Trophoblast cell (in vitro differentiated cells and primary cell): ENCODE measurements around the gene ZFP69B.

Experiments used
- DNase-seq, 2 donors: peaks; one replicate each; pipeline ENCODE4 v3.0.0-alpha.2; 2016
- H2AFZ ChIP-seq: 2 replicates; pipeline ENCODE4 v1.6.1; 2013; ENCODE audit warnings: low read length, moderate library complexity, mild to moderate bottlenecking; ENCODE audit not compliant: insufficient read depth, poor library complexity
- H2AK5ac ChIP-seq: 2 replicates; pipeline ENCODE4 v1.6.1; 2013; ENCODE audit warnings: mild to moderate bottlenecking, low read length
- H2BK120ac ChIP-seq: 2 replicates; pipeline ENCODE4 v1.6.1; 2013; ENCODE audit warnings: low read length, mild to moderate bottlenecking, moderate library complexity; ENCODE audit not compliant: insufficient read depth, poor library complexity
- H2BK12ac ChIP-seq: 2 replicates; pipeline ENCODE4 v1.6.1; 2013; ENCODE audit warnings: mild to moderate bottlenecking, low read length, moderate library complexity
- H2BK5ac ChIP-seq: 2 replicates; pipeline ENCODE4 v1.6.1; 2013; ENCODE audit warnings: low read length, low read depth, moderate library complexity, mild to moderate bottlenecking; ENCODE audit not compliant: poor library complexity
- H3K14ac ChIP-seq: 2 replicates; pipeline ENCODE4 v1.6.1; 2013; ENCODE audit warnings: mild to moderate bottlenecking, low read length
- H3K18ac ChIP-seq: 2 replicates; pipeline ENCODE4 v1.6.1; 2013; ENCODE audit warnings: mild to moderate bottlenecking, low read length
- H3K23ac ChIP-seq: 2 replicates; pipeline ENCODE4 v1.6.1; 2013; ENCODE audit warnings: low read length
- H3K27ac ChIP-seq: 2 replicates; pipeline ENCODE4 v1.5.1; 2013; ENCODE audit warnings: low read depth, mild to moderate bottlenecking, inconsistent platforms, low read length, moderate library complexity
- H3K27me3 ChIP-seq: 2 replicates; pipeline ENCODE4 v1.6.1; 2013; ENCODE audit warnings: inconsistent platforms, mild to moderate bottlenecking, low read length, moderate library complexity; ENCODE audit not compliant: insufficient read depth
- H3K36me3 ChIP-seq, 2 experiments: 1 replicate in 1 of 2; 2 replicates in 1 of 2; pipeline ENCODE4 v1.6.1; 2013; ENCODE audit warnings: low read length in 2 of 2, mild to moderate bottlenecking in 2 of 2, moderate library complexity in 1 of 2; ENCODE audit not compliant: insufficient read depth in 2 of 2, control insufficient read depth in 1 of 2
- H3K4ac ChIP-seq: 2 replicates; pipeline ENCODE4 v1.6.1; 2013; ENCODE audit warnings: low read depth, mild to moderate bottlenecking, low read length, moderate library complexity
- H3K4me1 ChIP-seq, 2 experiments: 1 replicate in 1 of 2; 2 replicates in 1 of 2; pipeline ENCODE4 v1.6.1; 2013; ENCODE audit warnings: low read length in 2 of 2, mild to moderate bottlenecking in 2 of 2, moderate library complexity in 1 of 2; ENCODE audit not compliant: insufficient read depth in 2 of 2, control insufficient read depth in 1 of 2
- H3K4me2 ChIP-seq: 2 replicates; pipeline ENCODE4 v1.6.1; 2013; ENCODE audit warnings: inconsistent platforms, mild to moderate bottlenecking, low read length, moderate library complexity
- H3K4me3 ChIP-seq: 2 replicates; pipeline ENCODE4 v1.5.1; 2013; ENCODE audit warnings: mild to moderate bottlenecking, low read depth, low read length, inconsistent platforms
- H3K79me1 ChIP-seq: one replicate; pipeline ENCODE4 v1.6.1; 2013; ENCODE audit warnings: low read length
- H3K79me2 ChIP-seq: 2 replicates; pipeline ENCODE4 v1.6.1; 2013; ENCODE audit warnings: low read length, mild to moderate bottlenecking; ENCODE audit not compliant: control insufficient read depth, insufficient read depth, poor library complexity
- H3K9ac ChIP-seq: 2 replicates; pipeline ENCODE4 v1.6.1; 2013; ENCODE audit warnings: mild to moderate bottlenecking, low read length
- H3K9me3 ChIP-seq: 2 replicates; pipeline ENCODE4 v1.6.1; 2013; ENCODE audit warnings: low read depth, mild to moderate bottlenecking, control low read depth, inconsistent platforms, low read length; ENCODE audit not compliant: insufficient read depth
- H4K12ac ChIP-seq: 2 replicates; pipeline ENCODE4 v1.6.1; 2013; ENCODE audit warnings: low read depth, mild to moderate bottlenecking, low read length, moderate library complexity
- H4K8ac ChIP-seq: 2 replicates; pipeline ENCODE4 v1.6.1; 2013; ENCODE audit warnings: low read depth, mild to moderate bottlenecking, low read length, moderate library complexity
- H4K91ac ChIP-seq: one replicate; pipeline ENCODE4 v1.6.1; 2013; ENCODE audit warnings: low read depth, mild to moderate bottlenecking, low read length, moderate library complexity
- WGBS: extraction: QIAGEN DNeasy Blood & Tissue Kit; methylation state at CpG from one replicate; pipeline ENCODE4 v1.1.7; 2013; ENCODE audit warnings: missing lambda C conversion rate; ENCODE audit not compliant: insufficient read length, insufficient coverage; ENCODE audit errors: extremely low coverage; 5-methylcytosine and 5-hydroxymethylcytosine counted together

ZFP69B gene

GRCh38 chr1:40431385-40431784 is 18.9 kb upstream of the ZFP69B start:
- Histone ChIP-seq H2AFZ (no peak overlapping the region), H3K27me3 (no peaks in the 10 kb centered on the region), H3K4ac (no peak overlapping the region), H3K4me1 (no peaks in the 10 kb centered on the region), H2BK5ac (no peak overlapping the region), H4K91ac (no peak overlapping the region), H2BK12ac (no peak overlapping the region), H3K14ac (no peak overlapping the region), H3K4me2 (no peak overlapping the region), H2BK120ac (no peak overlapping the region), H4K12ac (no peak overlapping the region), H3K27ac (no peak overlapping the region), H3K9me3 (no peaks in the 10 kb centered on the region), H2AK5ac (no peak overlapping the region), H3K18ac (no peak overlapping the region), H4K8ac (no peak overlapping the region), H3K23ac (no peak overlapping the region), H3K79me2 (no peaks in the 10 kb centered on the region), H3K79me1 (no peaks in the 10 kb centered on the region), H3K36me3 (no peaks in the 10 kb centered on the region), H3K4me3 (no peak overlapping the region), H3K9ac (no peak overlapping the region)
- DNase-seq = no peak

GRCh38 chr1:40432644-40433390 is 17.5 kb upstream of the ZFP69B start:
- Histone ChIP-seq H3K36me3 (no peaks in the 10 kb centered on the region), H4K8ac (no peak overlapping the region), H3K23ac (no peak overlapping the region), H3K18ac (no peak overlapping the region), H3K4me2 (no peak overlapping the region), H3K14ac (no peak overlapping the region), H3K9me3 (no peaks in the 10 kb centered on the region), H3K4ac (no peak overlapping the region), H2AFZ (no peak overlapping the region), H4K91ac (no peak overlapping the region), H3K27me3 (no peaks in the 10 kb centered on the region), H3K4me3 (no peak overlapping the region), H2BK120ac (no peak overlapping the region), H3K27ac (no peak overlapping the region), H3K79me2 (no peaks in the 10 kb centered on the region), H4K12ac (no peak overlapping the region), H2AK5ac (no peak overlapping the region), H3K79me1 (no peaks in the 10 kb centered on the region), H2BK12ac (no peak overlapping the region), H3K4me1 (no peaks in the 10 kb centered on the region), H2BK5ac (no peak overlapping the region), H3K9ac (no peak overlapping the region)
- no CpG with 5 or more reads among the region's 3 CpGs for WGBS
- DNase-seq = no peak

GRCh38 chr1:40435471-40435870 is 14.8 kb upstream of the ZFP69B start:
- no peak overlapping the region for H3K23ac ChIP-seq
- WGBS = no CpG with 5 or more reads among the region's 5 CpGs
- no peak overlapping the region for H2BK120ac ChIP-seq
- H3K9me3 ChIP-seq = no peaks in the 10 kb centered on the region
- H3K4me3 ChIP-seq = no peak overlapping the region
- no peak overlapping the region for H3K4me2 ChIP-seq
- no peaks in the 10 kb centered on the region for H3K79me2 ChIP-seq
- no peak overlapping the region for H3K4ac ChIP-seq
- no peak for DNase-seq
- H2BK12ac ChIP-seq = no peak overlapping the region
- H3K9ac ChIP-seq = no peak overlapping the region
- no peak overlapping the region for H2AFZ ChIP-seq
- H4K8ac ChIP-seq = no peak overlapping the region
- H3K79me1 ChIP-seq = no peaks in the 10 kb centered on the region
- H2BK5ac ChIP-seq = no peak overlapping the region
- H2AK5ac ChIP-seq = no peak overlapping the region
- H3K18ac ChIP-seq = no peak overlapping the region
- no peak overlapping the region for H3K27ac ChIP-seq
- H3K4me1 ChIP-seq = no peaks in the 10 kb centered on the region
- H4K91ac ChIP-seq = no peak overlapping the region
- H4K12ac ChIP-seq = no peak overlapping the region
- no peaks in the 10 kb centered on the region for H3K27me3 ChIP-seq
- H3K14ac ChIP-seq = no peak overlapping the region
- H3K36me3 ChIP-seq = no peaks in the 10 kb centered on the region

- Histone ChIP-seq H2BK5ac (no peak overlapping the region), H3K4me2 (no peak overlapping the region), H2AK5ac (no peak overlapping the region), H3K4me1 (no peaks in the 10 kb centered on the region), H3K9me3 (no peaks in the 10 kb centered on the region), H3K4ac (no peak overlapping the region), H3K4me3 (no peak overlapping the region), H3K27me3 (no peaks in the 10 kb centered on the region), H2AFZ (no peak overlapping the region), H2BK12ac (no peak overlapping the region), H4K91ac (no peak overlapping the region), H4K12ac (no peak overlapping the region), H4K8ac (no peak overlapping the region), H3K79me1 (no peaks in the 10 kb centered on the region), H2BK120ac (no peak overlapping the region), H3K9ac (no peak overlapping the region), H3K23ac (no peak overlapping the region), H3K36me3 (no peaks in the 10 kb centered on the region), H3K14ac (no peak overlapping the region), H3K79me2 (no peaks in the 10 kb centered on the region), H3K27ac (no peak overlapping the region), H3K18ac (no peak overlapping the region)
- DNase-seq = no peak
- no CpG with 5 or more reads among the region's 4 CpGs for WGBS
Measured at GRCh38 chr1:40435876-40436275, 14.4 kb upstream of the ZFP69B start.
